Skeletal muscle cell (primary cell): ENCODE measurements around the gene PLAAT4.
A peak's percentile ranks its signal among the peaks of the same experiment; 100 is the strongest.
"Not testable (repeated sequence)": the region's sequence is repeated elsewhere in the genome, so short reads cannot be mapped to it uniquely, and the experiment has no call there.

Experiments
- DNase-seq: peaks from one replicate; pipeline ENCODE4 v3.0.0-alpha.2; 2010; ENCODE audit warnings: low read depth
- H3K4me3 ChIP-seq: 2 replicates; pipeline ENCODE4 v1.5.1; 2011; ENCODE audit warnings: low read depth, mild to moderate bottlenecking, control low read depth, low read length, moderate library complexity

Gene PLAAT4

DNA sequence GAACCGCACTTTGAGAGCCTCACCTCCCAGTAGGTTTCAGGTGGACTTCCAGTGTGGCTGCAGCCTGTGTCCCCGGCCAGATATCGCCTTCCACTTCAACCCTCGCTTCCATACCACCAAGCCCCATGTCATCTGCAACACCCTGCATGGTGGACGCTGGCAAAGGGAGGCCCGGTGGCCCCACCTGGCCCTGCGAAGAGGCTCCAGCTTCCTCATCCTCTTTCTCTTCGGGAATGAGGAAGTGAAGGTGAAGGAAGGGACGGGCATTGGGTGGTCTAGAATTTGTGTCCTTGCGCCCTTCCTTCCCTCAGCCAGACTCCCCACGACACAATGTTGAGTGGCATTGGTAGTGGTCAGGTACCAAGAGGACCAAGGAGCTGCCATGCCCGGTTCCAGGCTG, 27.9 kb upstream of the PLAAT4 start:
- DNase-seq = no peak
- no peak overlapping the region for H3K4me3 ChIP-seq

DNA sequence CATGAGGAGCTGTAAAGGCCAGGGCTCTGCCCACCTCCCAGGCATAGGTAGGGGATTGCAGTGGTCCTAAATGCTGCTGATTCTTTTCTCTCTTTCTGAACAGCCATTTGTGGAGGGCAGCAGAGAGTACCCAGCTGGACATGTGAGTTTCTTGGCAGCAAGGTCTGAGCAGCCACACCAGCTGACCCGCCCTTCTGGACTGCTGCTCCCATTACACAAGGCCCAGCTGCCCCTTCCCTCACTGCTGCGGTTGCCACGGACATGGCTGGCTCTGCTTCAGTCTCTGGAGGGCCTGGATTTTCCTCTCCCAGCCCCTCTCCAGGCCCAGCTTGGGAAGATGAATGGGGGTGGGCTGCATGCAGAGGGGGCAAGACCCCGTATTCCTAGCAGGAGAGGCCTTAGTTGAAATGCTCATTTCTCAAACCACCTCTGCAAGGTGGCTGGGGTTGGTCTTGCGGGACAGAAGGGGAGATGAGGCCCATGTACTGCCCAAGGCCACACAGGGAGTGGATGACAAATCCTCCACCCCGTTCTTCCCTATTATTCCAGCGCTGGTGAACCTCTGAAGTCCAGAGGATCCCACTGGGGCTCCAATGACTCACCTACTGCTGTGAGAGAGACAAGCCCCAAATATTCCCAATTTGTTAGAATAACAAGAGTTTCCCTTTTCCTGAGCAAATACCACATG, 26.1 kb upstream of the PLAAT4 start:
- peak; percentile 41 for DNase-seq
- H3K4me3 ChIP-seq = no peak overlapping the region

DNA sequence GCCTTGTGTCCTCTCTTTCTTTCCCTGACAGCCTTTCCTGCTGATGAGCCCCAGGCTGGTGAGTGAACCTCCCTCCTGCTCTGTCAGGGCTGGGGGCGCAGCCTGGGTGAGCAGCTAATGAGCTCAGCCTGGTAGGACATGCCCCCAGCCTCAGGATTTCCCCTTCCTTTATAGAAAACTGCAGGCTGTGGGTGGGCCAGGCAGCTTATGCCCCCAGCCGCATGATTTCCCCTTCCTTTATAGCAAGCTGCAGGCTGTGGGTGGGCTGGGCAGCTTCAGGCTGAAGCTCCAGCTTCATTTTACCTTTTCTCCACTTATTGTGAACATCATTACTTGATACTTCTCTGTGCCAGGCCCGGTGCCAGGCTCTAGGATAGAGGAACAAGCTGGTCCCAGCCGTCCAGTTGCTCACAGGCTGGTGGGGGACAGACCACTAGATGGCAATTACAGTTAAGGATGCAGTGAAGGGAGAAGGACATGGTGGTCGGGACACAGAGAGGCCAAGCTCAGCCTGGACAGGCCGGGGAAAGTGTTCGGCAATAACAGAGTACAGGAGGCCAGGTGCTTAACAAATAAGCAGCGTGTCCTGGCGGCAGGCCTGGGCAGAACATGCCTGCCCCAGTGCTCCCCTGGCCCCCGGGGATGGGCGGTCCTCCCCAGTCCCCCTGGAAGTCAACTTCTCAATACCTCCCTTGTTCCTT, 25.4 kb upstream of the PLAAT4 start:
- DNase-seq = no peak
- H3K4me3 ChIP-seq = no peak overlapping the region

DNA sequence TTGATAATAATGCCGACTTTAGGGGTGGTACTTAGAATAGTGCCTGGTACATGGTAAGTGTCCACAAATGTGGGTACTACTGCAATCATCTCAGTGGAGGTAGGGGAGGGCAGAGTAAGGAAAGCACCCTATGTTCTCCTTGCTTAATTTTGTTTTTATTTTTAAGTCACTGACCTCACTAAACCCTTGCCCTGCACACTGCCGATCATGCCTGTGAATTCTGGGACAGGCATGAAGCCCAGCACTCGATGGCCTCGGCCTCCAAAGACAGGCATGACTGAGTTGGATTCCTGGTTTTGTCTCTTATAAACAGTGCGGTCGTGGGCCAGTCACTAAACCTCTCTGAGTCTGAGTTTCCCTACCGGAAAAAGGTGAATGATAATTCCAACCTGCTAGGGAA, 23.8 kb upstream of the PLAAT4 start:
- no peak for DNase-seq
- H3K4me3 ChIP-seq = no peak overlapping the region

DNA sequence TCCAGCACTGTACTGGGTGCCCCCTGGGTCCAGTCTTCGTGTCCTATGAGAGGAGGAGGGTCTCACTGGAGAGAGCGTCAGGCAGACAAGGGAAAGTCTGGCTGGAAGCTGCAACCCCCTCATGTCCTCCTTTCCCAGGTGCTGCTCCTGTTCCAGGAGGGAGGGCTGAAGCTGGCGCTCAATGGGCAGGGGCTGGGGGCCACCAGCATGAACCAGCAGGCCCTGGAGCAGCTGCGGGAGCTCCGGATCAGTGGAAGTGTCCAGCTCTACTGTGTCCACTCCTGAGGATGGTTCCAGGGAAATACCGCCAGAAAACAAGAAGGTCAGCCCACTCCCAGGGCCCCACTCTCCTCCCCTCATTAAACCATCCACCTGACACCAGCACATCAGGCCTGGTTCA, 20.5 kb upstream of the PLAAT4 start:
- H3K4me3 ChIP-seq = no peak overlapping the region
- DNase-seq = no peak

DNA sequence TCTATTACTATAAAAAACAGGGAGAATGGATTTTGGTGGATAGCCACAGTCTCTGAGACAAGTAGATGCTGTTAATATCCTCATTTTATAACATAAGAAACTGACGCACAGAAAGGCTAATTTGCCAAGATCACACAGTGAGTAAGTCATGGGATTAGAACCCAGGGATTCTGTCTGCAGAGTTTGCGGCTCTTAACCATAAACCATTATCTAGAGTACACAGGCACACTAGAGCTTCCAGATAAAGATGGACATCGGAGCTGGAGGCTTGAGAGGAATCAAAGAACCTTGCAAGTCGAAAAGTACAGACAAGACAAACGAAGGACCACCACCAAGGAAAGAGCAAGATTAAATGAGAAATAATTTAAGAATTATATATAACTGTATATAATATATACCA, 19.5 kb upstream of the PLAAT4 start:
- H3K4me3 ChIP-seq = no peak overlapping the region

DNA sequence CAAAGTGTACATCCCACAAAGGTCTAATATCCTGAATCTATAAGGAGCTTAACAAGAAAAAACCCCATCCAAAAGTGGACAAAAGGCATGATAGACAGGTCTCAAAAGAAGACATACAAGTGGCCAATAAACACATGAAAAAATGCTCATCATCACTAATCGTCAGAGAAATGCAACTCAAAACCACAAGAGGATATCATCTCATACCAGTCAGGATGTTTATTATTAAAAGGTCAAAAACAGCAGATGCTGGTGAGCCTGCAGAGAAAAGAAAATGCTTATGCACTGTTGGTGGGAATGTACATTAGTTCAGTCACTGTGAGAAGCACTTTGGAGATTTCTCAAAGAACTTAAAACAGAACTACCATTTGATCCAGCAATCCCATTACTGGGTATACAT, 18.1 kb upstream of the PLAAT4 start:
- DNase-seq = no peak
- H3K4me3 ChIP-seq = no peak overlapping the region

More for the DNA sequence above, 19.5 kb upstream of the PLAAT4 start:
- no peak for DNase-seq

DNA sequence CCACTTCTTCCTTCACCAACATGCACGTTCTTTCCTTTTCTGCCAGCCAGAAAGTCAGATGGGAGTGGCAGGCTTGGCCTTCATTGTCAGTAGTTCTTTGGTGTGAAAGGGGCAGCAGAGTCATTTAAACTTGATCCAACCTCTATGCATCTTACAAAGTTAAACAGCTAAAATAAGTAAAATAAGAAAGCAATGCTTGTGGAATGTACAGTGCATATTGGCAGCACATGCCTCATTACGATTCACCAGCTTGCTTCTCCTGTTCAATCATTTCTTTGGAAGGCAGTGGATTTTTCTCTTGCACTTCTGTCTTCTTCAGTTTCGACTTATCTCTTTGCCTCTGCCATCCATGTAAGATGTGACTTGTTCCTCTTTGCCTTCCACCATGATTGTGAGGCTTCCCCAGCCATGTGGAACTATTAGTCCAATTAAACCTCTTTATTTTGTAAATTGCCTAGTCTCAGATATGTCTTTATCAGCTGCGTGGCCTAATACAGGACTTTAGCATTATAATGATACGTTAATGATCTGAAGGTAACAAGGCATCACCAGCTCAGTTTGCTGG, 15.9 kb upstream of the PLAAT4 start:
- H3K4me3 ChIP-seq = no peak overlapping the region
- DNase-seq = no peak

DNA sequence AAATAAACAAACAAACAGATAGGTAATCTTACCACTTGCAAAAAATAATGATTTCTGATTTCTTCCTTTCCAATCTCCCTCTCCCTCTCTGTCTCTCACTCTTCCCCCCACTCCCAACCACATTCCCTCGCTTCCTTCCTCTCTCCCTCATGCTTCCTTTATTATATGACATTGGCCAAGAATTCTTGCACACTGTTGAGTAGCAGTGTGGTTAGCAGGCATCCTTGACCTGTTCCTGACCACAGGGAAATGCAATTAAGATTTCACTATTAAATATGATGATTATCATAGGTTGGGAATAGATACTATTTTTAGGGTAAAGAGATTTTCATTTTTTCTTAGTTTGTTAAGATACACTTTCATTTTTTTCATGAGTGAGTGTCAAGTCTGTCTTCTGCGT, 14.7 kb upstream of the PLAAT4 start:
- DNase-seq = no peak
- no peak overlapping the region for H3K4me3 ChIP-seq

DNA sequence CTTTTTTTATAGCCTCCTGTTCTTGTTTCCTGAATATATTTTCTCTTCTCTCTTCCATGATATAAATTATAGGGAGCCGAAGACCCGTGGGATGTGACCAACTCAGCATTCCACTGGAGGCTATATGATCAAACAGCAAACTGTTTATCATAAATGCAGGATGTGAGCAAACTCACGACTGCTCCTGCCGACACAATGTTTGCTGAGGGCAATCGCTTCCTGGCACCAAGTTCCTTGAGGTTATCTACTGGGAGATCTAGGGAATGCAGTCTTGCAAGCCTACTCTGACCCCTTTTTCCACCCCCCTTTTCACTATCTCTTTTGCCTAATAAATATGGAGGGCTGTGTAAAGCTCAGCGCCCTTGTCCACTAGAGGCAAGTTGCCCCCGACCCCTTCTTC, 13.5 kb upstream of the PLAAT4 start:
- DNase-seq = no peak
- H3K4me3 ChIP-seq = no peak overlapping the region

DNA sequence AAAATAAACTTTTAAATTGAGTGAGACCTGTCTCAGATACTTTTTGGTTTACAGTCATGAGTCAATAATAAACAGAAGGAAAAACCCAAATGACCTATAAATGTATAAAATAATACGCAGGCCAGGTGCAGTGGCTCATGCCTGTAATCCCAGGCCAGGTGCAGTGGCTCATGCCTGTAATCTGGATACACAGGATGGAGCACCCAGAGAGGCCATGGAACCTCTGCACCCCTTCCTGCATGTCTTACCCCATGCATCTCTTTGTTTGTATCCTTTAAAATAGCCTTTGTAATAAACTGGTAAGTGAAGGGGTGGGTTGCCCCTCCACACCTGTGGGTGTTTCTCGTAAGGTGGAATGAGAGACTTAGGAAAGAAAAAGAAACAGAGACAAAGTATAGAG, 8.9 kb upstream of the PLAAT4 start:
- no peak overlapping the region for H3K4me3 ChIP-seq
- no peak for DNase-seq

DNA sequence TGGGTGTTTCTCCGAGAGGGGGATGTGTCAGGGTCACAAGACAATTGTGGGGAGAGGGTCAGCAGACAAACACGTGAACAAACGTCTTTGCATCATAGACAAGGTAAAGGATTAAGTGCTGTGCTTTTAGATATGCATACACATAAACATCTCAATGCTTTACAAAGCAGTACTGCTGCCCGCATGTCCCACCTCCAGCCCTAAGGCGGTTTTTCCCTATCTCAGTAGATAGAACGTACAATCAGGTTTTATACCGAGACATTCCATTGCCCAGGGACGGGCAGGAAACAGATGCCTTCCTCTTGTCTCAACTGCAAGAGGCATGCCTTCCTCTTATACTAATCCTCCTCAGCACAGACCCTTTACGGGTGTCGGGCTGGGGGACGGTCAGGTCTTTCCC, 8.5 kb upstream of the PLAAT4 start:
- H3K4me3 ChIP-seq, DNase-seq: not testable (repeated sequence)

DNA sequence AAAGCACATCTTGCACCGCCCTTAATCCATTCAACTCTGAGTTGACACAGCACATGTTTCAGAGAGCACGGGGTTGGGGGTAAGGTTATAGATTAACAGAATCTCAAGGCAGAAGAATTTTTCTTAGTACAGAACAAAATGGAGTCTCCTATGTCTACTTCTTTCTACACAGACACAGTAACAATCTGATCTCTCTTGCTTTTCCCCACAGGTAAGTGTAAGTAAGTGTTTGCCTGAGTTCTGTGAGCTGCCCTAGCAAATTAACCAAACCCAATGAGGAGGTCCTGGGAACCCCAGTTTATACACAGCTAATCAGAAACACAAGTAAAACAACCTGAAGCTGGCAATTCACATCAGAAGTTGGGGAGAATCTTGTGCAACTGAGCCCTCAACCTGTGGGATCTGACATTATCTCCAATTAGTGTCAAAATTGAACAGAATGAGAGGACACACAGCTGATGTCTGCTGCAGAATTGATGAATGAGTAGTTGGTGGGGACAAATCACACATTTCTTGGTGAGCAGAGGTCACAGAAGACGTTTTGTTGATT, 7.8 kb upstream of the PLAAT4 start:
- DNase-seq = not testable (repeated sequence)

DNA sequence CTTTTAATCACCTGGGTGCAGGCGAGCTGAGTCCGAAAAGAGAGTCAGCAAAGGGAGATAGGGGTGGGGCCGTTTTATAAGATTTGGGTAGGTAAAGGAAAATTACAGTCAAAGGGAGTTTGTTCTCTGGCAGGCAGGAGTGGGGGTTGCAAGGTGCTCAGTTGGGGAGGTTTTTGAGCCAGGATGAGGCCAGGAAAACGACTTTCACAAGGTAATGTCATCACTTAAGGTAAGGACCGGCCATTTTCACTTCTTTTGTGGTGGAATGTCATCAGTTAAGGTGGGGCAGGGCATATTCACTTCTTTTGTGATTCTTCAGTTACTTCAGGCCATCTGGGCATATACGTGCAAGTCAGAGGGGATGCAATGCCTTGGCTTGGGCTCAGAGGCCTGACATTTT, 7.2 kb upstream of the PLAAT4 start:
- not testable (repeated sequence) for DNase-seq

More for the DNA sequence above, 7.8 kb upstream of the PLAAT4 start:
- H3K4me3 ChIP-seq = not testable (repeated sequence)

DNA sequence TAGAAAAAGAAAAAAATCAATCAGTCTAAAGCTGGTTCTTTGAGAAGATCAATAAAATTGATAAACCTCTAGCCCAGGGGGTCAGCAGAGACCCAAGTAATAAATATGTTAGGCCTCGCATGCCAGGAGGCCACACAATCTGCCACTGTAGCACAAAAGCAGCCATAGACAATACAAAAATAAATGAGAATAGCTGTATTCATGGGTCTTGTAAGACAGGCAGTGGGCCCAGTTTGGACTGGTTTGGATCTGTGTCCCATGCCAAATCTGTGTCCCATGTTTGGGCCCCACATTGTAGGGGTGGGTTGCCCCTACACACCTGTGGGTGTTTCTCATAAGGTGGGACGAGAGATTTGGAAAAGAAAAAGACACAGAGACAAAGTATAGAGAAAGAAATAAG, 6.6 kb upstream of the PLAAT4 start:
- DNase-seq = no peak
- no peak overlapping the region for H3K4me3 ChIP-seq

More for the DNA sequence above, 7.2 kb upstream of the PLAAT4 start:
- H3K4me3 ChIP-seq = not testable (repeated sequence)

DNA sequence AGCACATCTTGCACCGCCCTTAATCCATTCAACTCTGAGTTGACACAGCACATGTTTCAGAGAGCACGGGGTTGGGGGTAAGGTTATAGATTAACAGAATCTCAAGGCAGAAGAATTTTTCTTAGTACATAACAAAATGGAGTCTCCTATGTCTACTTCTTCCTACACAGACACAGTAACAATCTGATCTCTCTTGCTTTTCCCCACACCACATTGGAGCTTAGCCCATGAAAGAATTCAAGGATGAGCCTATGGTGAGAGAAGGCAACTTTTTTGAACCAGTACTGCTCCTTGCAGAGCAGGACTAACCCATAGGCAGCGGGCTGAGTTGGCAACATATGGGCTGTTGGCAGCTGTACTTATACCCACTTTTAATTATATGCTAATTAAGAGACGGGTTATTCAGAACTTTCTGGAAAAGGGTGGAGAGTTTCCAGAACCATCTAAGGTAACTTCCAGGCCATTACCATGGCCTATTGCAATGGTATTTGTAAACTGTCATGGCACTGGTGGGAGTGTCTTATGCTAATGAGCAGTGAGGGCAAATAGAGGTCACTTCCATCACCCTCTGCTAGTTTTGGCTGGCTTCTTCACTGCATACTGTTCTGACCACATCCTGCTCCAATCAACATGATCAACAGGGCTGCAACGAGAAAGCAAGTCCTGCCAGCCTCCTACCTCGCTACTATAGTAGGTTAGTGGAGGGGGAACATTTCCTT, 5.4 kb upstream of the PLAAT4 start:
- not testable (repeated sequence) for H3K4me3 ChIP-seq

DNA sequence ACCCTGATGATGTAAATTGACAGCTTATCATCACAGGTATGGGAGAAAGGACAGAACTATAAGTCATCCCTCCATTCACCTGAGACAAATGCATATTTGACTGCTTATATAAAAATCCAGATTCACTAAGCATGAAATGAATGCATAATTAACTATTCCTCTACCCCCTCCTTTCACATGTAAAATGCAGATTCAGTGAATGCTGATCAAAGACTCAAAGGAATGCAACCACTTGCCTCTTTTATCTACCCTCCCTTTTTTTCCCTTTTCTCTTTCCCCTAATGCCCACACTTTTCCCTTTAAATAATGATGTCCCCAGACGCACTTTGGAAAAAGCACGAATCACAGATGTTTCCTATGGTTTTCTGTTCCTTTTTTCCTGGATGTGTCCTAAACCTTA, 4.5 kb upstream of the PLAAT4 start:
- no peak overlapping the region for H3K4me3 ChIP-seq

More for the DNA sequence above, 5.4 kb upstream of the PLAAT4 start:
- DNase-seq = not testable (repeated sequence)

DNA sequence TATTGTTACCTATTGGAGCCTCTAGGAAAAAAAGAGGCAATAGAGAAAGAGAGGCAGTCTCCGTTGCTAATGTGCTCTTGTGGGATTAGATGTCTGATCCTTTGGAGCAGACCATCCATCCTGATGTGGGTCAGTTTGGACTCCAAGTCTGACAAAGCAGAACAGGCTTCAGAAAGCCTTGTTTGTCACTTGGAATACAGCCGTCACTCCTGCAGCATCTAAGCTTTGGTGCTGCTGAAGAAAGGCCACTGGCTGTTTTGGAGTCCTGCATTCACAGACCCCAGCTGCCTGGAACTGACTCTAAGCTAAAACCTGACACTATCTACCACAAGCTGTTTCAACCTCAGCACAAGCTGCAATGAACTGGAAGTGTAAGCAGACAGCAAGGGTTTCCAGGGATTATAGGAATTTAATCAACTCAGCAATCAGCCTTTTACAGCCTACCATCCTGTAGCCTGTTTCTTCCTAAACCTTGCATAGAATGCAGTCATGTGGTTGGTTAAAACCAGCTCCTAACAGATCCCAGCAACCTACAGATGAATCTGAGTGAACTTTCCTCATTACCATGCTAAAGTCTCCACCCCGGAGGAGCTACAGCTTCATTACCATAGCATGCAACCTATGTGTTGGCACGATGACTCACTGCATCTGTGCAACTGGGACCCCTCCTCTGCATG, 3.7 kb upstream of the PLAAT4 start:
- no peak for DNase-seq
- H3K4me3 ChIP-seq = no peak overlapping the region

More for the DNA sequence above, 4.5 kb upstream of the PLAAT4 start:
- no peak for DNase-seq

DNA sequence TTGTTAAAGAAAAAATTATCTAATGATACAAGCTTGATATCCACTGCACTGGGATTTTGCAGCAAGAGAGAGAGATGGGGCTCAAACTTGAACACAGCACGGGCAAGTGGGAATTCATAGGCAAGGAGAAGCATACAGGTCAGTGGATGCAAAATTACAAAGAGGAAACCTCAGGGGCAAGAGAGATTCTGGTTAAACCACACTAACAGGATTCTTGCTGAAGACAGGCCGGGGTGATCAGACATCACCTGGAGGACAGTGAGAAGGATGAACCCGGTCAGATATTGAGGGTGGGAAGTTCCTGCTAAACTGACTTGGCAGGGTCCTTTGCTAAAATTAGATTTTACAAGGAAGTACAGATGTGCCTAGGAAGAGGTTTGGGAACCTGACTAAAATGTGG, 2.5 kb upstream of the PLAAT4 start:
- H3K4me3 ChIP-seq = no peak overlapping the region
- DNase-seq = no peak
